Smooth muscle cell (in vitro differentiated cells): ENCODE measurements around the gene HOXC5. TPM values are rescaled to one million over a fixed set of nuclear protein-coding genes. Genes with fewer than 3 reads are reported as not detected.
A peak's percentile ranks its signal among the peaks of the same experiment; 100 is the strongest.

Experiments used
- DNase-seq: peaks from one replicate; lab custom pipeline; 2025; ENCODE audit not compliant: unreplicated experiment; lab: John Stamatoyannopoulos, UW
- H2AFZ ChIP-seq: fragments of 200-600 bp; sonication (generic); 2 replicates; pipeline ENCODE4 v1.6.0; 2016; ENCODE audit warnings: antibody characterized with exemption, low read depth, mild to moderate bottlenecking
- H3F3A ChIP-seq: fragments of 200-600 bp; sonication (generic); 2 replicates; pipeline ENCODE4 v1.6.0; 2017; ENCODE audit warnings: antibody characterized with exemption, low read depth
- H3K27ac ChIP-seq: fragments of 200-600 bp; sonication (generic); 2 replicates; pipeline ENCODE4 v1.5.1; 2016; ENCODE audit warnings: low read depth, mild to moderate bottlenecking
- H3K27me3 ChIP-seq: fragments of 200-600 bp; sonication (generic); 2 replicates; pipeline ENCODE4 v1.6.1; 2016; ENCODE audit warnings: low read depth, mild to moderate bottlenecking
- H3K36me3 ChIP-seq: fragments of 200-600 bp; sonication (generic); 2 replicates; pipeline ENCODE4 v1.5.1; 2016; ENCODE audit warnings: low read depth
- H3K4me1 ChIP-seq: fragments of 200-600 bp; sonication (generic); 2 replicates; pipeline ENCODE4 v1.5.1; 2016; ENCODE audit warnings: low read depth
- H3K4me2 ChIP-seq: fragments of 200-600 bp; sonication (generic); 2 replicates; pipeline ENCODE4 v1.6.0; 2016; ENCODE audit warnings: mild to moderate bottlenecking
- H3K4me3 ChIP-seq: fragments of 200-600 bp; sonication (generic); 2 replicates; pipeline ENCODE4 v1.5.1; 2016; ENCODE audit warnings: mild to moderate bottlenecking
- H3K79me2 ChIP-seq: fragments of 200-600 bp; sonication (generic); 2 replicates; pipeline ENCODE4 v1.6.0; 2016; ENCODE audit warnings: low read depth, mild to moderate bottlenecking
- H3K9ac ChIP-seq: fragments of 200-600 bp; sonication (generic); 2 replicates; pipeline ENCODE4 v1.6.0; 2016; ENCODE audit warnings: low read depth
- H3K9me3 ChIP-seq: fragments of 200-600 bp; sonication (generic); replicated peaks from 2 replicates; pipeline ENCODE4 v1.5.1; 2016; ENCODE audit warnings: low read depth
- H4K20me1 ChIP-seq: fragments of 200-600 bp; sonication (generic); 2 replicates; pipeline ENCODE4 v1.6.0; 2016; ENCODE audit warnings: low read depth
- WGBS: methylation state at CpG from one replicate; pipeline ENCODE4 v1.1.7; 2016; ENCODE audit warnings: low lambda C conversion rate; 5-methylcytosine and 5-hydroxymethylcytosine counted together
- polyA plus RNA-seq: library from polyadenylated mRNA; unstranded; fragments of >200 nt; fragmentation: Nextera tagmentation; extraction: Ambion mirVana; gene quantifications from 2 replicates; pipeline ENCODE4 v1.2.1, GENCODE V29; 2016
- total RNA-seq: library from RNA; depleted of rRNA; stranded (reverse); fragments of >200 nt; gene quantifications from 2 replicates; pipeline ENCODE4 v1.2.3, GENCODE V29; 2014
- TF ChIP-seq, protein P1 (sequence below): fragments of 200-600 bp; sonication (generic); IDR thresholded peaks from 2 replicates; pipeline ENCODE4 v1.5.1; 2017; ENCODE audit warnings: borderline replicate concordance, mild to moderate bottlenecking, antibody characterized with exemption; ENCODE audit not compliant: insufficient read depth, poor library complexity, severe bottlenecking

The HOXC5 gene
- total and polyA plus RNA-seq, 2 experiments from 2014 or later = 0.54 to 1.3 TPM

DNA sequence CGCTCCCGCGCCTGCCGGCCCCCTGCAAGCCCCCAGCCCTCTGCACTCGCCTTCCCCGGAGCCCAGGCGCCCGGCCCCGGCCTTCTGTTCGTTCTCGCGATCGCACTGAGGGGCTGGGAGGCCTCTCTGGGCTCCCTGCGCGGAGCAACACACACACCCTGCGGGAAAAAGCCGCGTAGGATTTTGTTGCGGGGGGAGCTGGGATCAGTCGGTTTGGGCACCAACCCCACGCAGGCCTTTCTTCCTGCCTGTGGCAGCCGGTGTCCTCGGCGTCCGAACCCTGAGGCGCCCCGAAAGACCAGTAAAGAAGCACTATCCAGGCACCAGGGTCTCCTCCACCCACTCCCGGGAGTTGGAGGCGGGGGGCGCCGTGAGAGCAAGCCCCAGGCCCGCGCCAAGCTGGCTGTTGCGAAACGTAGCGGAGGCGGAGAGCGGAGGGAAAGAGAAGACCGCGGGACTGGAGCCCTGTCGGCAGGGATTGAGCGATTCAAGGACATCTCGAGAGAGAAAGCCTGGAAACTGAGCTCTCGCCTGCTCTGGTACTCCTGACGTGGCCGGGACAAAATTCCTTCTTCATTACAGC, 1.9 kb upstream of the HOXC5 start:
- Histone ChIP-seq H3K4me1 (peaks cover 8% of the 10 kb centered on the region), H3K9ac (peak overlapping the region; percentile 85), H3K9me3 (no peaks in the 10 kb centered on the region), H3K27me3 (peaks cover 99% of the 10 kb centered on the region), H3K79me2 (peaks cover 7% of the 10 kb centered on the region), H4K20me1 (no peaks in the 10 kb centered on the region), H3K4me2 (peak overlapping the region; percentile 94), H3F3A (no peaks in the 10 kb centered on the region), H2AFZ (peak overlapping the region; percentile 86), H3K27ac (peak overlapping the region; percentile 88), H3K4me3 (peak overlapping the region; percentile 52), H3K36me3 (no peaks in the 10 kb centered on the region)
- DNase-seq = peak; percentile 24
- 4% methylated on average over 46 of the region's 46 CpGs for WGBS
- TF ChIP-seq, protein P1, sequence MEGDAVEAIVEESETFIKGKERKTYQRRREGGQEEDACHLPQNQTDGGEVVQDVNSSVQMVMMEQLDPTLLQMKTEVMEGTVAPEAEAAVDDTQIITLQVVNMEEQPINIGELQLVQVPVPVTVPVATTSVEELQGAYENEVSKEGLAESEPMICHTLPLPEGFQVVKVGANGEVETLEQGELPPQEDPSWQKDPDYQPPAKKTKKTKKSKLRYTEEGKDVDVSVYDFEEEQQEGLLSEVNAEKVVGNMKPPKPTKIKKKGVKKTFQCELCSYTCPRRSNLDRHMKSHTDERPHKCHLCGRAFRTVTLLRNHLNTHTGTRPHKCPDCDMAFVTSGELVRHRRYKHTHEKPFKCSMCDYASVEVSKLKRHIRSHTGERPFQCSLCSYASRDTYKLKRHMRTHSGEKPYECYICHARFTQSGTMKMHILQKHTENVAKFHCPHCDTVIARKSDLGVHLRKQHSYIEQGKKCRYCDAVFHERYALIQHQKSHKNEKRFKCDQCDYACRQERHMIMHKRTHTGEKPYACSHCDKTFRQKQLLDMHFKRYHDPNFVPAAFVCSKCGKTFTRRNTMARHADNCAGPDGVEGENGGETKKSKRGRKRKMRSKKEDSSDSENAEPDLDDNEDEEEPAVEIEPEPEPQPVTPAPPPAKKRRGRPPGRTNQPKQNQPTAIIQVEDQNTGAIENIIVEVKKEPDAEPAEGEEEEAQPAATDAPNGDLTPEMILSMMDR = no peak

DNA sequence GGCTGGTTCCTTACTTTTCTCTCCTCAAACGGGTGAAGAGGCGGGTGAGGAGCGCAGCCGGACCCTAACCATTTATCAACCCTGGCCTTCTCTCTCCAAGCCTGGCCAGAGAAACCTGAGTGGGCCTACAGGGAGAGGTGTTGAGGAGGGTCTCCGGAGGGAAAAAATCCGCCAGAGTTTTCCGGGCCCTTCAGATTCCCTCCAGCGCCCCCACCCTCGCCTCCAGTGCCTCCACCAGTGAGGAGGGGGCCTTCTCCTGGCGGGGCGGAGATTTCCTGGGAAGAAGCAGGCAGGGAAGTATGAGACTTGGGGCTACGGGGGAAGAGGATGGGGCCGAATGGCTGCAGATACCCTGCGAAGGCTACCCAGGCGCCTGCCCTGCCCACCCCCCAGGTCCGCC, 1.4 kb upstream of the HOXC5 start:
- H4K20me1 ChIP-seq = no peaks in the 10 kb centered on the region
- peaks cover 8% of the 10 kb centered on the region for H3K4me1 ChIP-seq
- no peaks in the 10 kb centered on the region for H3K9me3 ChIP-seq
- no peak overlapping the region for H2AFZ ChIP-seq
- 38% methylated on average over 16 of the region's 16 CpGs for WGBS
- peak overlapping the region; percentile 85 for H3K9ac ChIP-seq
- no peaks in the 10 kb centered on the region for H3K36me3 ChIP-seq
- H3F3A ChIP-seq = no peaks in the 10 kb centered on the region
- peak overlapping the region; percentile 94 for H3K4me2 ChIP-seq
- peak overlapping the region; percentile 88 for H3K27ac ChIP-seq
- peaks cover 2% of the 10 kb centered on the region for H3K79me2 ChIP-seq
- TF ChIP-seq, protein P1 = no peak
- peaks cover 99% of the 10 kb centered on the region for H3K27me3 ChIP-seq
- peak overlapping the region; percentile 52 for H3K4me3 ChIP-seq
- DNase-seq = no peak

DNA sequence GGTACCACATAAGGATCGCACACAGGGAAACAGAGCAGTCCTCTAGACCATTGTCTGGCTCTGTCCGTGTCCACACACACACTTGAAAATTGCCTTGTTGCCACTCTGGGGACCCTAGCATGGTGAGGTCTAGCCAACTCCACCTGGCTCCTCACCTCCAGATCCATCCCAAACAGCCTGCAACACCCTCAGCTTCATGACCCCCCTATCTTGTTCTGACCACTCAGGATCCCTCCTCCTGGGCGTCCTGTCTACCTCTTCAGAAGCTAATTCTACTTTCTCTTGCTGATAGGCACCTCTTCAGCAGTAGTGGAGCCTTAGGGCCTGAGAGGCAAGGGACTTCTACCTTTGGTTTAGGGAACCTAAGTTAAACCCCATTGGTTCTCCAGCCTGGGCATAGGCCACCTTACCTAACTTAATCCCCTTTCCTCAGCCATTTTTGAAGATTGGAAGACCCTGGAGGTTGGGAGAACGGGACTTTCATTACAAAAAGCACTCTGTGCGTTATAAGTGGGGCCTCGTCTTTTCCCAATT, 697 bp upstream of the HOXC5 start:
- Histone ChIP-seq H3K36me3 (no peaks in the 10 kb centered on the region), H2AFZ (no peak overlapping the region), H3K9me3 (no peaks in the 10 kb centered on the region), H3K4me1 (peaks cover 8% of the 10 kb centered on the region), H3K27me3 (peaks cover 99% of the 10 kb centered on the region), H3K27ac (peak overlapping the region; percentile 88), H3K4me2 (no peak overlapping the region), H3K79me2 (no peaks in the 10 kb centered on the region), H3K9ac (no peak overlapping the region), H3F3A (no peaks in the 10 kb centered on the region), H3K4me3 (no peak overlapping the region), H4K20me1 (no peaks in the 10 kb centered on the region)
- TF ChIP-seq, protein P1 = no peak
- WGBS = 40% methylated on average over 6 of the region's 6 CpGs
- DNase-seq = no peak
